ENCODE measurements around the gene VPS37C. TPM values are rescaled to one million over a fixed set of nuclear protein-coding genes. Genes with fewer than 3 reads are reported as not detected.

VPS37C gene
- total and polyA plus RNA-seq, 2 of the 13 experiments (the other 11 are each of a cell fraction or from before 2014, with no cell fraction given) = 7.5 to 8.8 TPM

GRCh38 chr11:61162092-61162941 is 1.1 kb upstream of the VPS37C start (continued):
- TF ChIP-seq CREM (IDR thresholded peaks at IDR 0.05) = peak; percentile 19; the same call in 1 of the 2 replicates
- no peak for TF ChIP-seq CREM (CRISPR knock-in tag; IDR thresholded peaks at IDR 0.05)
- TF ChIP-seq ZNF749 (CRISPR knock-in tag; IDR thresholded peaks at IDR 0.05; ENCODE audit: borderline replicate concordance) = no peak
- no peak for TF ChIP-seq ZNF24 (IDR thresholded peaks at IDR 0.05)
- no peak for TF ChIP-seq MBD4 (IDR thresholded peaks at IDR 0.05; ENCODE audit: borderline replicate concordance, low read length)
- TF ChIP-seq ZNF225 (CRISPR knock-in tag; IDR thresholded peaks at IDR 0.05) = no peak
- no peak for TF ChIP-seq REST (IDR thresholded peaks at IDR 0.05; ENCODE audit: borderline replicate concordance in 1 of 2, low read depth in 1 of 2, low read length in 2 of 2)
- TF ChIP-seq NFYC (CRISPR knock-in tag; IDR thresholded peaks at IDR 0.05) = peak; percentile 80
- TF ChIP-seq ZHX2 (IDR thresholded peaks at IDR 0.05; ENCODE audit: low read depth) = no peak
- TF ChIP-seq ZHX2 (CRISPR knock-in tag; IDR thresholded peaks at IDR 0.05; ENCODE audit: borderline replicate concordance) = no peak

Data from HepG2 (cell line).